Measurements from ENCODE around the gene KCNJ1.

The KCNJ1 gene

GRCh38 chr11:128830290-128831173 lies 36.6 kb downstream of the KCNJ1 start:
- no peak for DNase-seq (ENCODE audit: low read depth)
- TF ChIP-seq CTCF (conservative IDR thresholded peaks at IDR 0.05; ENCODE audit: low read depth, low read length) = no peak
- no peak overlapping the region for H3K4me3 ChIP-seq (ENCODE audit: low read length)

- no peak for DNase-seq (ENCODE audit: low read depth)
These were observed 38.7 kb downstream of the KCNJ1 start for GRCh38 chr11:128828350-128828749.

GRCh38 chr11:128827191-128827893 lies 39.8 kb downstream of the KCNJ1 start:
- no peak overlapping the region for H3K4me3 ChIP-seq (ENCODE audit: low read length)
- no peak for DNase-seq (ENCODE audit: low read depth)
- TF ChIP-seq CTCF (conservative IDR thresholded peaks at IDR 0.05; ENCODE audit: low read depth, low read length) = no peak

More at GRCh38 chr11:128828350-128828749, 38.7 kb downstream of the KCNJ1 start:
- TF ChIP-seq CTCF (conservative IDR thresholded peaks at IDR 0.05; ENCODE audit: low read depth, low read length) = no peak
- H3K4me3 ChIP-seq (ENCODE audit: low read length) = no peak overlapping the region

GRCh38 chr11:128825050-128825784 lies 41.9 kb downstream of the KCNJ1 start:
- no peak for TF ChIP-seq CTCF (conservative IDR thresholded peaks at IDR 0.05; ENCODE audit: low read depth, low read length)
- no peak overlapping the region for H3K4me3 ChIP-seq (ENCODE audit: low read length)
- no peak for DNase-seq (ENCODE audit: low read depth)

GRCh38 chr11:128824191-128825049 lies 42.7 kb downstream of the KCNJ1 start:
- DNase-seq (ENCODE audit: low read depth) = no peak
- TF ChIP-seq CTCF (conservative IDR thresholded peaks at IDR 0.05; ENCODE audit: low read depth, low read length) = no peak
- H3K4me3 ChIP-seq (ENCODE audit: low read length) = peak overlapping the region; percentile 19

GRCh38 chr11:128823753-128824152 lies 43.3 kb downstream of the KCNJ1 start:
- TF ChIP-seq CTCF (conservative IDR thresholded peaks at IDR 0.05; ENCODE audit: low read depth, low read length) = no peak

More at GRCh38 chr11:128823753-128824152, 43.3 kb downstream of the KCNJ1 start:
- no peak for DNase-seq (ENCODE audit: low read depth)
- peak overlapping the region; percentile 19 for H3K4me3 ChIP-seq (ENCODE audit: low read length)

All from retinal pigment epithelial cell (primary cell).